ENCODE results near the gene LY6G6F. TPM values are rescaled to one million over a fixed set of nuclear protein-coding genes. Genes with fewer than 3 reads are reported as not detected.

Gene LY6G6F
- total and polyA plus RNA-seq, 2 experiments from 2014 or later = not detected

- Histone ChIP-seq H4K20me1 (replicated peaks; ENCODE audit: insufficient read depth) (peaks cover 3% of the 10 kb centered on the region; the same call in 1 of the 2 replicates), H3K79me2 (replicated peaks; ENCODE audit: insufficient read depth) (peaks cover 14% of the 10 kb centered on the region), H3K9me2 (ENCODE audit: insufficient read depth) (no peaks in the 10 kb centered on the region), H3K27ac (ENCODE audit: low read depth) (no peak overlapping the region), H3F3A (replicated peaks; ENCODE audit: low read depth) (peaks cover 3% of the 10 kb centered on the region; the same call in 1 of the 2 replicates), H3K4me3 (no peak overlapping the region), H3K27me3 (ENCODE audit: insufficient read depth) (no peaks in the 10 kb centered on the region), H3K36me3 (ENCODE audit: insufficient read depth) (no peaks in the 10 kb centered on the region), H2AFZ (no peak overlapping the region), H3K4me1 (ENCODE audit: insufficient read depth) (peaks cover 5% of the 10 kb centered on the region; the same call in 1 of the 2 replicates), H3K4me2 (no peak overlapping the region)
- peaks cover 14% of the 10 kb centered on the region for H3K36me3 Mint-ChIP-seq (ENCODE audit: low read depth)
- ATAC-seq (no peak), DNase-seq (ENCODE audit: low spot score) (no peak)
- TF ChIP-seq EZH2 (IDR thresholded peaks at IDR 0.05; ENCODE audit: low read depth, unreplicated experiment) (no peak), CTCF (conservative IDR thresholded peaks at IDR 0.05; ENCODE audit: low read depth in 2 of 2) (no peak), ZNF331 (CRISPR knock-in tag; IDR thresholded peaks at IDR 0.05; ENCODE audit: low read depth) (no peak), POLR2AphosphoS5 (IDR thresholded peaks at IDR 0.05; ENCODE audit: low read depth) (no peak), CREB1 (CRISPR knock-in tag; IDR thresholded peaks at IDR 0.05; ENCODE audit: low read depth) (no peak), ETS1 (IDR thresholded peaks at IDR 0.05) (no peak), NANOG (IDR thresholded peaks at IDR 0.05; ENCODE audit: borderline replicate concordance) (no peak), ZNF114 (CRISPR knock-in tag; IDR thresholded peaks at IDR 0.05) (no peak), STAT1 (IDR thresholded peaks at IDR 0.05; ENCODE audit: unreplicated experiment) (no peak), EZH2phosphoT487 (IDR thresholded peaks at IDR 0.05; ENCODE audit: unreplicated experiment) (no peak), ZNF462 (CRISPR knock-in tag; IDR thresholded peaks at IDR 0.05) (no peak), JUNB (IDR thresholded peaks at IDR 0.05; ENCODE audit: unreplicated experiment) (no peak)
- H3K27me3 Mint-ChIP-seq (ENCODE audit: insufficient read depth, low read depth, poor library complexity) = peaks cover 6% of the 10 kb centered on the region
- no peaks in the 10 kb centered on the region for H3K9me3 Mint-ChIP-seq
- H3K27ac Mint-ChIP-seq = no peak overlapping the region
- H3K4me1 Mint-ChIP-seq = peaks cover 10% of the 10 kb centered on the region
- H3K4me3 Mint-ChIP-seq = peak overlapping the region; percentile 96
Observed at GRCh38 chr6:31700740-31701401, 5.8 kb upstream of the LY6G6F start.
